ENCODE data around the gene PRKCA.

GRCh38 chr17:66445229-66445628 is 142.8 kb downstream of the PRKCA start:
- TF ChIP-seq POLR2AphosphoS5 (IDR thresholded peaks at IDR 0.05; ENCODE audit: low read depth, low read length) (no peak), TAF1 (IDR thresholded peaks at IDR 0.05; ENCODE audit: borderline replicate concordance, low read depth, low read length) (no peak), POLR2A (IDR thresholded peaks at IDR 0.05; ENCODE audit: low read depth, low read length) (no peak)
